T-cell (primary cell): ENCODE results near the gene CDH13. TPM values are rescaled to one million over a fixed set of nuclear protein-coding genes. Genes with fewer than 3 reads are reported as not detected.

Source experiments
- ATAC-seq, 4 experiments: fragments of 200-7000 bp in 3 of 4; fragments of 150-1000 bp in 1 of 4; cut with Tn5 transposase; replicated peaks in 1 of 4; 1 replicate in 3 of 4; 2 replicates in 1 of 4; pipeline ENCODE4 v1.10.0; 2021; ENCODE audit warnings: moderate library complexity in 3 of 4, mild to moderate bottlenecking in 2 of 4, moderate number of reproducible peaks in 1 of 4
- CTCF ChIA-PET, 2 donors: fragments of 300-600 bp; sonication (Branson Sonifier 250); formaldehyde crosslinking; loops; one replicate each; lab custom pipeline; 2022; ENCODE audit warnings: antibody characterized with exemption in 2 of 2; lab: Charles Lee
- POLR2A ChIA-PET, 2 donors: fragments of 300-600 bp; sonication (Branson Sonifier 250); formaldehyde crosslinking; loops; one replicate each; lab custom pipeline; 2022; ENCODE audit warnings: antibody characterized with exemption in 2 of 2; lab: Charles Lee
- DNase-seq, 35 experiments: peaks; one replicate each; pipeline versions ENCODE4 v3.0.0 to v3.0.0-alpha.2; 2013 to 2023
- H3K27ac ChIP-seq: one replicate; pipeline ENCODE4 v1.5.1; 2013; ENCODE audit warnings: low read length
- H3K27me3 ChIP-seq, 2 experiments: replicated peaks in 1 of 2; 1 replicate in 1 of 2; 2 replicates in 1 of 2; pipeline versions ENCODE4 v1.6.1 to v1.7.0; 2013; ENCODE audit warnings: low read length in 1 of 2, mixed read lengths in 1 of 2; ENCODE audit not compliant: control insufficient read depth in 2 of 2, insufficient read depth in 2 of 2; ENCODE audit errors: extremely low read depth in 1 of 2
- H3K36me3 ChIP-seq, 2 donors: 1 replicate in 1 of 2; 2 replicates in 1 of 2; pipeline versions ENCODE4 v1.6.1 to v1.7.0; 2013; ENCODE audit warnings: low read length in 1 of 2; ENCODE audit not compliant: control insufficient read depth in 2 of 2, insufficient read depth in 1 of 2; ENCODE audit errors: extremely low read depth in 1 of 2
- H3K4me1 ChIP-seq, 2 experiments: 1 replicate in 1 of 2; 2 replicates in 1 of 2; pipeline versions ENCODE4 v1.6.1 to v1.7.0; 2013; ENCODE audit warnings: low read length in 2 of 2, mixed read lengths in 1 of 2; ENCODE audit not compliant: insufficient read depth in 2 of 2, control insufficient read depth in 1 of 2; ENCODE audit errors: extremely low read depth in 1 of 2
- H3K4me3 ChIP-seq, 2 donors: 1 replicate in 1 of 2; 2 replicates in 1 of 2; pipeline versions ENCODE4 v1.5.1 to v1.7.0; 2013; ENCODE audit warnings: mild to moderate bottlenecking in 2 of 2, low read length in 1 of 2, moderate library complexity in 1 of 2; ENCODE audit not compliant: control insufficient read depth in 1 of 2; ENCODE audit errors: extremely low read depth in 1 of 2
- H3K9me3 ChIP-seq: 2 replicates; pipeline ENCODE4 v1.7.0; 2013
- H3K27ac Mint-ChIP-seq, 2 donors: one replicate each; pipeline ENCODE4 v1.8.0; 2020 to 2021; ENCODE audit warnings: mild to moderate bottlenecking in 2 of 2, mixed read lengths in 2 of 2
- H3K27me3 Mint-ChIP-seq, 2 donors: one replicate each; pipeline ENCODE4 v1.8.0; 2021 to 2022; ENCODE audit warnings: mixed read lengths in 2 of 2
- H3K36me3 Mint-ChIP-seq: one replicate; pipeline ENCODE4 v1.8.0; 2021; ENCODE audit warnings: mixed read lengths
- H3K4me1 Mint-ChIP-seq, 3 donors: one replicate each; pipeline ENCODE4 v1.8.0; 2020 to 2022; ENCODE audit warnings: mixed read lengths in 3 of 3, mild to moderate bottlenecking in 1 of 3
- H3K4me3 Mint-ChIP-seq, 3 donors: one replicate each; pipeline ENCODE4 v1.8.0; 2020 to 2022; ENCODE audit warnings: mild to moderate bottlenecking in 3 of 3, mixed read lengths in 3 of 3, moderate library complexity in 3 of 3
- H3K9me3 Mint-ChIP-seq, 3 donors: one replicate each; pipeline ENCODE4 v1.8.0; 2020 to 2022; ENCODE audit warnings: mixed read lengths in 3 of 3
- WGBS: methylation state at CpG from one replicate; pipeline ENCODE4 v1.1.5; 2013; ENCODE audit warnings: missing lambda C conversion rate; ENCODE audit not compliant: insufficient coverage; 5-methylcytosine and 5-hydroxymethylcytosine counted together
- total RNA-seq, 35 experiments: library from RNA in 6 of 35; stranded (reverse) in 6 of 35; fragments of 120-200 nt in 1 of 35; gene quantifications; one replicate each; pipeline versions ENCODE4 v1.2.1 to v1.2.4 and lab custom pipeline; 2013 to 2026

CDH13 gene
- total RNA-seq, 5 donors from 2014 or later (not counting 1 experiment from before 2014, with no cell fraction given), result not detected

- ATAC-seq, result no peak
- CTCF ChIA-PET, result no interaction called here
- Mint-ChIP-seq H3K9me3 (peaks cover 0 to 1% (median 0%) of the 10 kb centered on the region in 3 donors), H3K27me3 (peaks cover 0 to 15% of the 10 kb centered on the region in 2 donors), H3K4me3 (no peak overlapping the region), H3K36me3 (no peaks in the 10 kb centered on the region), H3K27ac (no peak overlapping the region), H3K4me1 (no peaks in the 10 kb centered on the region)
- no peaks in the 10 kb centered on the region for H3K9me3 ChIP-seq
- no peak overlapping the region for H3K4me3 ChIP-seq
- no peak for DNase-seq
- no peaks in the 10 kb centered on the region for H3K4me1 ChIP-seq
- peaks cover 0 to 2% of the 10 kb centered on the region in 2 experiments for H3K27me3 ChIP-seq
- POLR2A ChIA-PET, result no interaction called here
- H3K36me3 ChIP-seq, result no peaks in the 10 kb centered on the region
- H3K27ac ChIP-seq, result no peak overlapping the region
Measured at GRCh38 chr16:83269048-83269447, 642.3 kb downstream of the CDH13 start.

- no peaks in the 10 kb centered on the region for H3K4me1 ChIP-seq
- H3K4me3 ChIP-seq, result no peak overlapping the region
- Mint-ChIP-seq H3K36me3 (no peaks in the 10 kb centered on the region), H3K4me1 (no peaks in the 10 kb centered on the region), H3K4me3 (no peak overlapping the region), H3K27me3 (peaks cover 0 to 15% of the 10 kb centered on the region in 2 donors), H3K9me3 (peaks cover 0 to 5% (median 2%) of the 10 kb centered on the region in 3 donors), H3K27ac (no peak overlapping the region)
- no peaks in the 10 kb centered on the region for H3K36me3 ChIP-seq
- POLR2A ChIA-PET, result no interaction called here
- WGBS, result no CpG with 5 or more reads among the region's 2 CpGs
- no peaks in the 10 kb centered on the region for H3K9me3 ChIP-seq
- no peak overlapping the region for H3K27ac ChIP-seq
- DNase-seq (no peak), ATAC-seq (no peak)
- peaks cover 0 to 2% of the 10 kb centered on the region in 2 experiments for H3K27me3 ChIP-seq
- CTCF ChIA-PET, result no interaction called here
Measured at GRCh38 chr16:83269541-83269940, 642.8 kb downstream of the CDH13 start.

- 50% methylated on average over 1 of the region's 4 CpGs for WGBS
- H3K9me3 Mint-ChIP-seq, result peaks cover 0 to 5% (median 2%) of the 10 kb centered on the region in 3 donors
- H3K4me1 ChIP-seq, result no peaks in the 10 kb centered on the region
Measured at GRCh38 chr16:83270061-83270460, 643.3 kb downstream of the CDH13 start.

GRCh38 chr16:83270640-83271039 is 643.9 kb downstream of the CDH13 start:
- Mint-ChIP-seq H3K4me3 (no peak overlapping the region), H3K27me3 (peaks cover 0 to 17% of the 10 kb centered on the region in 2 donors), H3K9me3 (peaks cover 0 to 5% (median 2%) of the 10 kb centered on the region in 3 donors), H3K36me3 (no peaks in the 10 kb centered on the region), H3K4me1 (no peaks in the 10 kb centered on the region), H3K27ac (no peak overlapping the region)
- WGBS, result no CpG with 5 or more reads among the region's 3 CpGs
- no peaks in the 10 kb centered on the region for H3K36me3 ChIP-seq
- no peak overlapping the region for H3K4me3 ChIP-seq
- H3K27ac ChIP-seq, result no peak overlapping the region
- no peak for ATAC-seq
- ChIA-PET CTCF (no interaction called here), POLR2A (no interaction called here)
- peaks cover 0 to 2% of the 10 kb centered on the region in 2 experiments for H3K27me3 ChIP-seq
- DNase-seq, result no peak
- H3K4me1 ChIP-seq, result no peaks in the 10 kb centered on the region
- H3K9me3 ChIP-seq, result no peaks in the 10 kb centered on the region

More at GRCh38 chr16:83270061-83270460, 643.3 kb downstream of the CDH13 start:
- Mint-ChIP-seq H3K4me3 (no peak overlapping the region), H3K27ac (no peak overlapping the region), H3K4me1 (no peaks in the 10 kb centered on the region), H3K27me3 (peaks cover 0 to 15% of the 10 kb centered on the region in 2 donors), H3K36me3 (no peaks in the 10 kb centered on the region)
- Histone ChIP-seq H3K27ac (no peak overlapping the region), H3K9me3 (no peaks in the 10 kb centered on the region), H3K4me3 (no peak overlapping the region), H3K27me3 (peaks cover 0 to 2% of the 10 kb centered on the region in 2 experiments), H3K36me3 (no peaks in the 10 kb centered on the region)
- ATAC-seq (no peak), DNase-seq (no peak)
- POLR2A ChIA-PET, result no interaction called here
- CTCF ChIA-PET, result no interaction called here

GRCh38 chr16:83271123-83271522 is 644.4 kb downstream of the CDH13 start:
- ChIA-PET CTCF (no interaction called here), POLR2A (no interaction called here)
- Mint-ChIP-seq H3K36me3 (no peaks in the 10 kb centered on the region), H3K27me3 (peaks cover 0 to 18% of the 10 kb centered on the region in 2 donors), H3K9me3 (peaks cover 0 to 5% (median 2%) of the 10 kb centered on the region in 3 donors), H3K4me1 (no peaks in the 10 kb centered on the region), H3K4me3 (no peak overlapping the region), H3K27ac (no peak overlapping the region)
- no peak for DNase-seq
- peaks cover 0 to 2% of the 10 kb centered on the region in 2 experiments for H3K27me3 ChIP-seq
- H3K4me1 ChIP-seq, result no peaks in the 10 kb centered on the region
- WGBS, result no CpG with 5 or more reads among the region's 2 CpGs
- ATAC-seq, result no peak
- H3K36me3 ChIP-seq, result no peaks in the 10 kb centered on the region
- no peaks in the 10 kb centered on the region for H3K9me3 ChIP-seq
- no peak overlapping the region for H3K27ac ChIP-seq
- H3K4me3 ChIP-seq, result no peak overlapping the region

GRCh38 chr16:83271970-83272575 is 645.3 kb downstream of the CDH13 start:
- no peak overlapping the region for H3K4me3 ChIP-seq
- no peak overlapping the region for H3K4me3 Mint-ChIP-seq
- no peaks in the 10 kb centered on the region for H3K36me3 Mint-ChIP-seq
- H3K9me3 ChIP-seq, result no peaks in the 10 kb centered on the region
- DNase-seq (no peak), ATAC-seq (no peak)
- H3K4me1 Mint-ChIP-seq, result no peaks in the 10 kb centered on the region
- WGBS, result no CpG with 5 or more reads among the region's 5 CpGs
- H3K36me3 ChIP-seq, result no peaks in the 10 kb centered on the region
- H3K27me3 Mint-ChIP-seq, result peaks cover 0 to 18% of the 10 kb centered on the region in 2 donors
- peaks cover 0 to 2% of the 10 kb centered on the region in 2 experiments for H3K27me3 ChIP-seq
- POLR2A ChIA-PET, result no interaction called here
- H3K27ac Mint-ChIP-seq, result no peak overlapping the region
- H3K27ac ChIP-seq, result no peak overlapping the region
- CTCF ChIA-PET, result no interaction called here
- no peaks in the 10 kb centered on the region for H3K4me1 ChIP-seq
- peaks cover 0 to 5% (median 2%) of the 10 kb centered on the region in 3 donors for H3K9me3 Mint-ChIP-seq
